Measurements from ENCODE around the gene FBXW2.

The FBXW2 gene

GRCh38 chr9:120740132-120740531, 53.1 kb downstream of the FBXW2 start:
- no peak for DNase-seq

GRCh38 chr9:120737416-120738165, 55.6 kb downstream of the FBXW2 start:
- DNase-seq = no peak

- DNase-seq = no peak
These were observed 56.3 kb downstream of the FBXW2 start for GRCh38 chr9:120736881-120737280.

GRCh38 chr9:120735415-120736126, 57.6 kb downstream of the FBXW2 start:
- DNase-seq = peak; percentile 7

GRCh38 chr9:120734607-120735410, 58.4 kb downstream of the FBXW2 start:
- no peak for DNase-seq

- no peak for DNase-seq
These were observed 60.0 kb downstream of the FBXW2 start for GRCh38 chr9:120733190-120733589.

GRCh38 chr9:120730654-120731514, 62.3 kb downstream of the FBXW2 start:
- DNase-seq = no peak

- no peak for DNase-seq
These were observed 63.4 kb downstream of the FBXW2 start for GRCh38 chr9:120729791-120730241.

GRCh38 chr9:120726484-120726883, 66.7 kb downstream of the FBXW2 start:
- DNase-seq = no peak

GRCh38 chr9:120725907-120726306, 67.3 kb downstream of the FBXW2 start:
- no peak for DNase-seq

- DNase-seq = no peak
These were observed 68.3 kb downstream of the FBXW2 start for GRCh38 chr9:120724757-120725400.

- DNase-seq = no peak
These were observed 69.7 kb downstream of the FBXW2 start for GRCh38 chr9:120723565-120723964.

GRCh38 chr9:120720404-120720803, 72.8 kb downstream of the FBXW2 start:
- no peak for DNase-seq

GRCh38 chr9:120718316-120718715, 74.9 kb downstream of the FBXW2 start:
- DNase-seq = no peak

GRCh38 chr9:120717176-120717575, 76.0 kb downstream of the FBXW2 start:
- DNase-seq = no peak

- no peak for DNase-seq
These were observed 76.7 kb downstream of the FBXW2 start for GRCh38 chr9:120716483-120716882.

GRCh38 chr9:120715389-120715924, 77.8 kb downstream of the FBXW2 start:
- DNase-seq = no peak

- DNase-seq = no peak
These were observed 78.3 kb downstream of the FBXW2 start for GRCh38 chr9:120714846-120715388.

GRCh38 chr9:120714088-120714845, 78.9 kb downstream of the FBXW2 start, which contains the start of gene MEGF9:
Gene MEGF9, minus strand, starts transcription at chr9:120714470. Its CDS starts 112 bp downstream, at chr9:120714358.
- DNase-seq = peak; percentile 90

Data from NK-92 treated with Interleukin-12 subunit alpha and Interleukin-12 subunit beta, amount 100 ng/mL, for 24 hours (cell line).